IPS-18a (cell line): ENCODE measurements around the gene HMCN2.

ENCODE experiments used
- H3K27ac ChIP-seq: one replicate; pipeline ENCODE4 v1.5.1; 2013; ENCODE audit warnings: low read length
- H3K27me3 ChIP-seq: one replicate; pipeline ENCODE4 v1.6.1; 2013; ENCODE audit warnings: mild to moderate bottlenecking, low read length; ENCODE audit not compliant: control insufficient read depth, insufficient read depth
- H3K36me3 ChIP-seq: one replicate; pipeline ENCODE4 v1.6.1; 2013; ENCODE audit warnings: low read depth, low read length; ENCODE audit not compliant: control insufficient read depth
- H3K4me1 ChIP-seq: one replicate; pipeline ENCODE4 v1.6.1; 2013; ENCODE audit warnings: low read depth, low read length; ENCODE audit not compliant: control insufficient read depth
- H3K4me3 ChIP-seq: one replicate; pipeline ENCODE4 v1.5.1; 2013; ENCODE audit warnings: low read length
- H3K9ac ChIP-seq: one replicate; pipeline ENCODE4 v1.6.1; 2013; ENCODE audit warnings: mild to moderate bottlenecking, low read length, moderate library complexity
- H3K9me3 ChIP-seq: one replicate; pipeline ENCODE4 v1.6.1; 2013; ENCODE audit warnings: low read depth, low read length; ENCODE audit not compliant: control insufficient read depth

The HMCN2 gene

GRCh38 chr9:130414910-130415746 lies 149.6 kb downstream of the HMCN2 start:
- Histone ChIP-seq H3K4me1 (no peaks in the 10 kb centered on the region), H3K27me3 (no peaks in the 10 kb centered on the region), H3K4me3 (no peak overlapping the region), H3K9ac (no peak overlapping the region), H3K27ac (no peak overlapping the region), H3K36me3 (no peaks in the 10 kb centered on the region), H3K9me3 (no peaks in the 10 kb centered on the region)

GRCh38 chr9:130417602-130418001 lies 152.0 kb downstream of the HMCN2 start:
- H3K4me3 ChIP-seq, result no peak overlapping the region
- H3K9ac ChIP-seq, result no peak overlapping the region
- H3K9me3 ChIP-seq, result no peaks in the 10 kb centered on the region
- peaks cover 15% of the 10 kb centered on the region for H3K4me1 ChIP-seq
- H3K27me3 ChIP-seq, result no peaks in the 10 kb centered on the region
- no peaks in the 10 kb centered on the region for H3K36me3 ChIP-seq
- no peak overlapping the region for H3K27ac ChIP-seq

- Histone ChIP-seq H3K4me1 (peaks cover 15% of the 10 kb centered on the region), H3K9ac (no peak overlapping the region), H3K27me3 (no peaks in the 10 kb centered on the region), H3K27ac (no peak overlapping the region), H3K36me3 (no peaks in the 10 kb centered on the region), H3K9me3 (no peaks in the 10 kb centered on the region), H3K4me3 (no peak overlapping the region)
Measured at GRCh38 chr9:130418776-130419175, 153.2 kb downstream of the HMCN2 start.

- H3K36me3 ChIP-seq, result no peaks in the 10 kb centered on the region
- no peaks in the 10 kb centered on the region for H3K9me3 ChIP-seq
- H3K27ac ChIP-seq, result no peak overlapping the region
- no peak overlapping the region for H3K9ac ChIP-seq
- no peaks in the 10 kb centered on the region for H3K27me3 ChIP-seq
- peaks cover 15% of the 10 kb centered on the region for H3K4me1 ChIP-seq
- H3K4me3 ChIP-seq, result no peak overlapping the region
Measured at GRCh38 chr9:130419521-130420035, 154.0 kb downstream of the HMCN2 start.

GRCh38 chr9:130421154-130421801 lies 155.7 kb downstream of the HMCN2 start:
- Histone ChIP-seq H3K36me3 (no peaks in the 10 kb centered on the region), H3K4me3 (no peak overlapping the region), H3K4me1 (peaks cover 15% of the 10 kb centered on the region), H3K27ac (no peak overlapping the region), H3K27me3 (no peaks in the 10 kb centered on the region), H3K9ac (no peak overlapping the region), H3K9me3 (no peaks in the 10 kb centered on the region)

- H3K27me3 ChIP-seq, result no peaks in the 10 kb centered on the region
- peaks cover 15% of the 10 kb centered on the region for H3K4me1 ChIP-seq
- no peak overlapping the region for H3K9ac ChIP-seq
- H3K27ac ChIP-seq, result no peak overlapping the region
- H3K4me3 ChIP-seq, result no peak overlapping the region
- H3K36me3 ChIP-seq, result no peaks in the 10 kb centered on the region
- H3K9me3 ChIP-seq, result no peaks in the 10 kb centered on the region
Measured at GRCh38 chr9:130421802-130422276, 156.3 kb downstream of the HMCN2 start.

GRCh38 chr9:130422546-130422945 lies 157.0 kb downstream of the HMCN2 start:
- no peaks in the 10 kb centered on the region for H3K36me3 ChIP-seq
- peaks cover 18% of the 10 kb centered on the region for H3K4me1 ChIP-seq
- no peak overlapping the region for H3K4me3 ChIP-seq
- no peaks in the 10 kb centered on the region for H3K27me3 ChIP-seq
- H3K9me3 ChIP-seq, result no peaks in the 10 kb centered on the region
- no peak overlapping the region for H3K27ac ChIP-seq
- no peak overlapping the region for H3K9ac ChIP-seq

GRCh38 chr9:130423272-130423671 lies 157.7 kb downstream of the HMCN2 start:
- H3K4me1 ChIP-seq, result peaks cover 18% of the 10 kb centered on the region
- H3K27ac ChIP-seq, result no peak overlapping the region
- no peak overlapping the region for H3K9ac ChIP-seq
- H3K36me3 ChIP-seq, result no peaks in the 10 kb centered on the region
- no peaks in the 10 kb centered on the region for H3K27me3 ChIP-seq
- no peaks in the 10 kb centered on the region for H3K9me3 ChIP-seq
- H3K4me3 ChIP-seq, result no peak overlapping the region

- no peaks in the 10 kb centered on the region for H3K9me3 ChIP-seq
- no peaks in the 10 kb centered on the region for H3K36me3 ChIP-seq
- no peak overlapping the region for H3K4me3 ChIP-seq
- no peak overlapping the region for H3K9ac ChIP-seq
- H3K27me3 ChIP-seq, result no peaks in the 10 kb centered on the region
- no peak overlapping the region for H3K27ac ChIP-seq
- peaks cover 18% of the 10 kb centered on the region for H3K4me1 ChIP-seq
Measured at GRCh38 chr9:130424595-130425454, 159.3 kb downstream of the HMCN2 start.

- no peak overlapping the region for H3K27ac ChIP-seq
- H3K27me3 ChIP-seq, result no peaks in the 10 kb centered on the region
- no peaks in the 10 kb centered on the region for H3K9me3 ChIP-seq
- no peak overlapping the region for H3K4me3 ChIP-seq
- H3K36me3 ChIP-seq, result no peaks in the 10 kb centered on the region
- H3K4me1 ChIP-seq, result peaks cover 18% of the 10 kb centered on the region
- no peak overlapping the region for H3K9ac ChIP-seq
Measured at GRCh38 chr9:130425741-130426466, 160.3 kb downstream of the HMCN2 start.

GRCh38 chr9:130426467-130426773 lies 160.9 kb downstream of the HMCN2 start:
- H3K27me3 ChIP-seq, result no peaks in the 10 kb centered on the region
- H3K9ac ChIP-seq, result no peak overlapping the region
- H3K9me3 ChIP-seq, result no peaks in the 10 kb centered on the region
- peaks cover 13% of the 10 kb centered on the region for H3K4me1 ChIP-seq
- no peak overlapping the region for H3K4me3 ChIP-seq
- H3K36me3 ChIP-seq, result no peaks in the 10 kb centered on the region
- no peak overlapping the region for H3K27ac ChIP-seq
